ENCODE data around the gene ERLIN1. TPM values are rescaled to one million over a fixed set of nuclear protein-coding genes. Genes with fewer than 3 reads are reported as not detected.

Gene ERLIN1
- total RNA-seq, 1 donor from 2014 or later, result 29.0 TPM

DNA sequence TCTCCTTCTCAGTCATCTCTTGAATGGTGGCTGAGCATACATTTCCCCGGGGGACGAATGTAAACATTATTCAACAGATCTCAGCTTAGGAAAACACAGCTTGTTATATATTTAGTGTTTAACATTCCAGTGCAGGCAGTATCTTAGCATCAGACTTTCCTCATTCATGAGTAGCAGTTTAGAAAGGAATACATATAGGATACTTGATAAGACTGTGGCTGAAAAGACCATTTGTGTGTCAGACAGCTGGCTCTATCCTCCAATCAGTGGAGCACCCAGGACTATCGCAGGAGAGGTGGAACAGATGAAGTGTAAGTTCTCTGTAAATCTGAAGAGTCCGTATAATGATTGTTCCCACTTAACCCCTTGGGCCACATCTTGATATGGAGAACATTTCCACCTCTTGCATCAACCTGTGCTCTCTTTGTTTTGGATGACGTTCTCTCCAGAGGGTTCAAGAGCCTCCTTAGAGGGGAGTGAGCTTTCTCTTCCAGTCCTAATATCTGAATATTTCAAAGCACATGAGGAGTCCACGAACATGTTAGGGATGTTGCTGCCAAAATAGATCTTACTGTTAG is 34.0 kb downstream of the ERLIN1 start:
- no peak for DNase-seq (ENCODE audit: low spot score in 2 of 2, unreplicated experiment in 2 of 2)
- Mint-ChIP-seq H3K27me3 (ENCODE audit: low read depth) (no peaks in the 10 kb centered on the region), H3K36me3 (peaks cover 32% of the 10 kb centered on the region), H3K9me3 (no peaks in the 10 kb centered on the region), H3K4me3 (no peak overlapping the region), H3K27ac (no peak overlapping the region), H3K4me1 (peaks cover 5% of the 10 kb centered on the region)
- no peak for TF ChIP-seq CTCF (IDR thresholded peaks at IDR 0.05; ENCODE audit: unreplicated experiment)

GRCh38 chr10:100148353-100149211 is 37.2 kb downstream of the ERLIN1 start:
- TF ChIP-seq CTCF (IDR thresholded peaks at IDR 0.05; ENCODE audit: unreplicated experiment), result no peak
- DNase-seq (ENCODE audit: low spot score in 2 of 2, unreplicated experiment in 2 of 2), result no peak
- Mint-ChIP-seq H3K36me3 (peaks cover 16% of the 10 kb centered on the region), H3K27ac (no peak overlapping the region), H3K4me1 (peaks cover 7% of the 10 kb centered on the region), H3K4me3 (no peak overlapping the region), H3K27me3 (ENCODE audit: low read depth) (no peaks in the 10 kb centered on the region), H3K9me3 (no peaks in the 10 kb centered on the region)

GRCh38 chr10:100146875-100147650 is 38.8 kb downstream of the ERLIN1 start:
- no peak for TF ChIP-seq CTCF (IDR thresholded peaks at IDR 0.05; ENCODE audit: unreplicated experiment)
- H3K27me3 Mint-ChIP-seq (ENCODE audit: low read depth), result no peaks in the 10 kb centered on the region
- no peak for DNase-seq (ENCODE audit: low spot score in 2 of 2, unreplicated experiment in 2 of 2)
- peaks cover 7% of the 10 kb centered on the region for H3K36me3 Mint-ChIP-seq
- no peak overlapping the region for H3K4me3 Mint-ChIP-seq
- peaks cover 7% of the 10 kb centered on the region for H3K4me1 Mint-ChIP-seq
- H3K27ac Mint-ChIP-seq, result no peak overlapping the region
- H3K9me3 Mint-ChIP-seq, result no peaks in the 10 kb centered on the region

DNA sequence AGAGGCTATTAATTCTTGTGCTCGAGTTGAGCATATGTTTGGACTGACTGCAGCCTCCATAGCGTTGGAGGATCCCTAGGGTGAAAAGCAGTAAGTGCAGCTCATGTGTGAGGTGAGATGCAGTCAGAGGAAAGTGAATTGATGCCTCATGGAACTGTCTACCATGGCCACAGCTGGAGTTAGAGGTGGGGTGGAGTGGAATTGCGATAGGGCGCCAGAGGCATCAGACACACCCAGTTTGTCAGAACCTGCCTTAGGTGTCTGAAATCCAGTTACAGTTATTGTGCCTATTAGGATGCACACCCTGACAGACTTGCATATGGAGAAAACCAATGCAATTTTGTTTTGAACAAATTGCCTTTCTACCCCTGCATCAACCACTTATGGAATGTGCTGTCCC is 39.4 kb downstream of the ERLIN1 start:
- no peak overlapping the region for H3K27ac Mint-ChIP-seq
- H3K4me3 Mint-ChIP-seq, result no peak overlapping the region
- no peaks in the 10 kb centered on the region for H3K9me3 Mint-ChIP-seq
- H3K36me3 Mint-ChIP-seq, result peaks cover 1% of the 10 kb centered on the region
- peaks cover 4% of the 10 kb centered on the region for H3K27me3 Mint-ChIP-seq (ENCODE audit: low read depth)
- TF ChIP-seq CTCF (IDR thresholded peaks at IDR 0.05; ENCODE audit: unreplicated experiment), result no peak
- H3K4me1 Mint-ChIP-seq, result peaks cover 7% of the 10 kb centered on the region
- no peak for DNase-seq (ENCODE audit: low spot score in 2 of 2, unreplicated experiment in 2 of 2)

GRCh38 chr10:100143756-100144155 is 42.1 kb downstream of the ERLIN1 start:
- no peak overlapping the region for H3K27ac Mint-ChIP-seq
- no peak for TF ChIP-seq CTCF (IDR thresholded peaks at IDR 0.05; ENCODE audit: unreplicated experiment)
- H3K9me3 Mint-ChIP-seq, result no peaks in the 10 kb centered on the region
- H3K4me1 Mint-ChIP-seq, result peaks cover 18% of the 10 kb centered on the region
- no peak for DNase-seq (ENCODE audit: low spot score in 2 of 2, unreplicated experiment in 2 of 2)
- H3K27me3 Mint-ChIP-seq (ENCODE audit: low read depth), result peaks cover 9% of the 10 kb centered on the region
- H3K4me3 Mint-ChIP-seq, result no peak overlapping the region
- no peaks in the 10 kb centered on the region for H3K36me3 Mint-ChIP-seq
